GM18526 (cell line): ENCODE data around the gene FHIT.

Experiments
- POLR2A ChIP-seq: IDR thresholded peaks from 3 replicates; pipeline ENCODE4 v1.6.1; 2011; ENCODE audit not compliant: insufficient read length; ENCODE audit errors: extremely low read depth

The FHIT gene

DNA sequence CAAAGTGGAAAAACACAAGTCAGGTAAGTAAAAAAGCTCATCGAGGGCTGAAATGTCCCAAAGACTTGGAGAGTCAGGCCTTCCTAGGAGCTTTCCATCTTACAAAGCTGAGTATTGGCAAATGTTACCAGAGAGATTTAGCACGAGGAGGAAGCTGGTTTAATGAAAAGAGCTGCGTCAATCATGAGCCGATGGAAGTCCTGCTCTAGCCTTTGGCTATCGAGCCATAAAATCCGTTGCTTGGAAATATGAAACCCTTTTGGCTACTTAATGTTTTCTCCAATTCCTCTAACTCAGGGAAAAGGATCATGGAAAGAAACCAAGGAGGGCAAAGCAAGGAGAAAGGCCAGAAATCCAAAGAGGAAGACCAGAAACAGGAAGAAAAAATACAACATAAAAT, 1074.6 kb downstream of the FHIT start:
- no peak for TF ChIP-seq POLR2A

DNA sequence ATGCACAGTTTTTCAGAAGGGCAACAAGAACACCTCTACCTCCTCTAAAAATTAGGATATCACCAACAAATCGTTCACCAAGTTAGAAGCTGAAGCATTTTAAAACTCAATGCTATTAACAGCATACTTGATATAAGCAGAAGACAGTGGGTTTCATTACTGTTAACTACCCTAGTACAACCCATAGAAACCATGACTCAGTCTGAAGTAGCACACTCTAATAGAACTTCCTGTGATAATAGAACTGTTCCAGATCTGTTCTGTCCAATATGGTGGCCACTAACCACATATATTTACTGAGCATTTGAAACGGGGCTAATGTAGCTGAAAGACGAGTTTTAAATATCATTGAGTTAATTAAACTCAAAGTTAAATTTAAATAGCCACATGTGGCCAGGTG, 1075.6 kb downstream of the FHIT start:
- TF ChIP-seq POLR2A: no peak

DNA sequence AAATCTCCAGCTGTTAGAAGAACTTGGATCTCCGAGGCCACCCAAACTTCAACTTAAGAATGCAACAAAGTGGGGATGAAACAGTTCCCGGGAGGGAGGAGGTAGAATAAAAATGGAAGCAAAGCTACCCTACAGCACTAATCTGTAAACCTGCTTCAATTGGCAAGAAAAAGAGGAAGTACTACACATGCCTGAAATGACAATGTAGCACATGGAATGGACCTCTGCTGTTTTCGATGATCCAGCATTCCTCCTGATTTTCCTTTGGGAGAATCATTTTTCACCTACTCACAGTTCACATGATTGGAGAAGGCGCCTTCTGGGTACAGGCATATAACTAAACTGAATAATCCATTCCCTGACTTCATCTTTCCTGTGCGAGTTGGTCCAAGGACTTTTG, 1081.5 kb downstream of the FHIT start:
- no peak for TF ChIP-seq POLR2A

DNA sequence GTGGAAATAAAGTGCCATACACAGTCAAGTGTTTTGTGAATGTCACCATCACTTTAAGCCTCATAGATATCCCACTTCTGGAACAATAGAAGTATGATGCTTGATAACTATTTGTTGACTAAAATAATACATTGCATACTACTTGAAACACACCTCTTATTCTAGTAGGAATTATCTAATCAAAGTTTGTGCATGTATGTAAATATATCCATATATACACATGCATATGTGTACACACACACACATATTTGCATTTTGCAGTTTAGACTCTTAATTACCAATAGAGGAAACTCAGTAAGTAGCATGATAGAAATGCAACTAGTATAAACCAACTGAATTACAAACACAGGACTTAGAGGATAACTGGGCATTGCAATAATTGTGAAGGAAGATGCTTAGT, 1084.1 kb downstream of the FHIT start:
- no peak for TF ChIP-seq POLR2A

DNA sequence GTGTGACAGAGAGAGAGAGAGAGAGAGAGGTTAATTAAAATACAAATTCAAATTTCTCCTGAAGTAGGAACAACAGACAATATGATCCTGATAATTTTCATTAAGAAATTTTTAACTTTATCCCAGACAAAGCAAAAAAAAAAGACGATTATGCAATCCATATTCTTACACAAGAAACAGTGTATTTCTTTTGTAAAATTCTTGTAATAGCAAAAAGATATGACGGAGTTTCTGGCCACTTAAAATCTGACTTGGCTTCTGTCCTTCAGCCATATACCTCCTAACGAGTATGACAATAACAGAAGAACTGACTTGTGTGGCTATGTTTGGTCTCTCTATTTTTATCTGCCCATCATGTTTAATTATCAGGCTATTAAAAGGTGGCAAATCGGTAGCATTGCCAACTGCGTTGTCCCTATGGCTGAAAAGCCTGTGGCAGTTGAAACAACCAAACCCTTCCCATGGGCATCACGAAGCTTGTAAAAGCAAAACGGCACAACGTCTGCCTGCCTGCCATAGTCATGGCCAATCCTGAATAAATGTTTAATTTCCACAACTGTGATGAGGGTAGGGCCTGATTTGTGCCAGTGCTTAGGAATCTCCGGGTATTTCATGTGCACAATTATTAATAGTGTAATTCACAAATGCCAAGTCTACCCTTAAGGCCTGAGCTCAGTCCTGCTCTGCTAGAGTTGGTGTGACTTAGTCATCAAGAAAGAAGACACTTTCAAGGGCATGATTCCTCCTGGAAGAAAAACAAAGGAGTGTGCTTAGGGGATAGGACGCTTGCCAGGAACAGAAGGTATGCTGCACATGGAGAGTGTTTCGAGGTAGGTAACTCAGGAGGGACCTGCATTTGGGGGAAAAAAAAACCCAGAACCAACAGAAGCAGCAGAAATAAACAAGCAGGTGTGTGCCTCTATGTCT, 1090.2 kb downstream of the FHIT start:
- no peak for TF ChIP-seq POLR2A

DNA sequence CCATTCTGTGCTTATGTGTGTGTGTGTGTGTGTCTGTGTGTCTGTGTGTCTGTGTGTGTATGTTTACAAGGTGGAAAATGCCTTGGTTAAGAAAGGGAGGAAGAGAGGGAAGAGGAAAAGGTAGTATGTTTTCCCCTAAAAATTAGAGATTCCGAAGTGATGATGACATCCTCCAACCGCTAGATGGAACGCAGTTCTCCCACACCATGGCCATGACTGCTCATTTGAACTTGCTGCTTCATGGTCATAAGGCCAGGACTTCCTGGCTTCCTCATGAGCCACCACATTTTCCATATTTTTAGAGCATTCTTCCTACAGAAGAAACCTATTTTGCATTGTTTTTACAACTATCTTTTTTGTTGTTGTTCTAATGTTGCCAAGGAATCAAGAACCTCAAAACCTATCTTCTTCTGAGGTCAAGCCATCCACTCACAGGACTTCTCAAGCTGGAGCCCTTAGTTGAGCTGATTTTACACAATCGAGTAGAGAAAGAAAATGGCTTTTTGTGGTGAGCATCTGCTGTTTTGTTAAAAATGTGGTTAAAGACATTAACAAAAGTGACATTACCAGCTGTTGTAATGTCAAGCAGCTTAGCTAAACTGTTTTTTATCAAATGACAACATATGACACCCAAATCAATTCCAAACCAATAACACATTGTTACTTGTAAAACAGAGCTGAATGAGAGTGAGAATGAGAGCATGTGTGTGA, 1091.0 kb downstream of the FHIT start:
- no peak for TF ChIP-seq POLR2A

DNA sequence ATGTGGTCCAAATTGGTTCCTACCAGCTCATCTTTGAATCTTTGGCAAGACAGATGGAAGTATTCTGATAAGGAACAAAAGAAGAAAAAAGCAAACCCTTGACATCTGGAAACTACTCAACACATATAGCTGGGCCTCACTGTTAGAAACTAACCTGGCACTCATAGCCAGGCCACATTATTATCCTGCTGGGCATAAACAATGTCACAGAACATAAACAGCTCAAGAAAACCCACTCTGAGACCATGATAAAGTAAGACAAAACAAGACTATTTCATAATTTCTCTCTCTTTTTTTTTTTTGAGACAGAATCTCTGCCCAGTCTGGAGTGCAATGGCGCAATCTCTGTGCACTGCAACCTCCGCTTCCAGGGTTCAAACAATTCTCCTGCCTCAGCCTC, 1093.2 kb downstream of the FHIT start:
- no peak for TF ChIP-seq POLR2A

DNA sequence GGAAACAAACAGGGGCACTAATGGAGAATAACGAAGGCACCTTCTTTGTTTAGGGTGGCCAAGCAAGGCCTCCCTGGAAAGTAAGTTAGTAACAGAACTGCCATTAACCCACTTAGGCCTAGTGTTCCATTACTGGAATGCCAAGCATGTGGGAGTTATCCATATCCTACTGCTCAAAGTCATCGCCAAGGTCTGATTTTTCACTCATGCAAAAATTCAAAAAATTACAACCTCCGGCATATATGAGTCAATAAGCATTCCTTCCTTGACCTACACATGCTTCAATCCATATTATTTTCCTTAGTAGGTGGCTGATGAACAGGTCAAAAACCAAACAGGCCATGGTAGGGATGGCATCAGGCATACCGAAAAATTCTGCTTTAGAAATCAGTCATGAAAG, 1097.2 kb downstream of the FHIT start:
- TF ChIP-seq POLR2A: no peak

DNA sequence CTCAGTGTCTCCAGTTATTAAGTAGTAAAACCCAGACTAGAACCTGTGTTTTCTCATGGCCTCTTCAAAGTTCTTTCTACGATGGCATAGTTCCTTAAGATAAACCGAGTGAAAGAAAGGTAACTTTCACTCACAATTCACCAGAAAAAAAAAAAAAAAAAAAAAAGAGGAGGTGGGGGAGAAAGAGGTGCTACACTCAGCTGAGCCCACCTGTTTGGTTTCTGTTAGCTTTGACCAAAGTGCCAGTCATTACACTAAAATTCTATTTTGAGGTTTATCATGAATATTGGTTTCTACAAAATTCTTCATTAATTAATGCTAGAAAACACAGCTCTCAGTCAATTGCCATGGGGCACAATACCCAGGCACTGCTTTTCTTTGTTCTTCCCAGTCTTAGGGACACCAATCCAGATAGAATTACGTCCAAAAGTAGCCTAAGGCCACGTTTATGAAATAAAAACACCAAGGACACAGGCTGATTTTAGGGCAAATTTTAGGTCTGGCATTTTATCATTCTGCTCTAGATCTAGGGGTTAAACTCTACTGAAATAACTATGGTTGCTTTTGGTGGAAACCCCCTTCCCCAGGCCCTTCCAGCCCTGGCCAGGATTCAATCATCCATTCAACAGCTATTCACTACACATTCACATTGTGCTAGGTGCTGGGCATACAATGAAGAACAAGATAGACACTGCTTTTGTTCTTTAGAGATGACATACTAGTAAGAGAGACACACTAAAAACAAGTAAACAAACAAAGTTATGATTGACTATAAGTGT, 1097.8 kb downstream of the FHIT start:
- TF ChIP-seq POLR2A: no peak

DNA sequence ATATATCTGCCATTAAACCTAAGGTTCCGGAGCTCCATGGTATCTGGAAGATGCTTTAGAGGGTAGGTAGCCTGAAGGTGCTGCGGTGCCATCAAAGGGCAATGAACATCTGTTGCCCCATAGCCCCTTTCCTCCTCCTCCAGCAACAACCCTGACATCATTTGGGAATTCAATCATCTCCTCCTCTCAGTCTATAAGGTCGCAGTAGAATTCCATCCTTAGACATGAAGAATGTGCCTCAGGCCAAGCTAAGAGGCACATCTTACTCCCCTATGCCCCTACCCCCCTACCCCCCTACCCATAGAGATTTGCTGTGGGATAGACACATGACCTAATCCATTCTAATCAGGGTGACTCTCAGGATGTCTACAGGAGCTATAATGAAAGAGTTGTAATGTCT, 1101.8 kb downstream of the FHIT start:
- no peak for TF ChIP-seq POLR2A

DNA sequence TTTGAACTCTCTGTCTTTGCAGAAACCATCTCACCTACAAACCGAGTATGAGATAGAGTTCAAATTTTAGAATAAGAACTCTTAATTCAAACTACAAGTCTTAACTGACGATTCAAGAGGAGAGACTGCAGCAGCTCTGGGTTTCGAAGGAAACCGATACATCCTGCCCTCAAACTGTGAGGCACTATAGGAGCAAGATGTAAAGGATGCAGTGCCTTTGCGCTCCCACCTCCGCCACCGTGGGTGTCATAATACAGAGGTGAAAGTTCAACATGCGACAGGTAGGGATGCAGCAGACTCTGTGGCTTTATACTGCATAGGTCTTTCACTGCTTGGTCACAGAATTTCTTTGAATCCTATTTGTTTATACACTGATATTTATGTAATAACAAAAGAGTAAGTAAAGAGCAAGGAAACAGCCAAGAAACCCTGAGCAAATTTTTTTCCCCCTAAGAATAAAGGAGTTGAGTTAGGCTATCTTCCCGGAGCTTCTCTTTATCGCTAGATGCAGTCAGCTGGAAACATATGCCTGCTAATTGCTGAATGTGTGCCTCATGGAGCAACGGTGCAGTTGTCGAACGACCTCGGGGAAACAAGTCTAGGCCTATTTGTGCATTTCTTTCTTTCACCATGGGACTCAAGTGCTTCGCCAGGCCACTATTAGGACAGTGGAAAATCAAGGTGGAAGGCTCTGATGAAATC, 1103.9 kb downstream of the FHIT start:
- TF ChIP-seq POLR2A: no peak

DNA sequence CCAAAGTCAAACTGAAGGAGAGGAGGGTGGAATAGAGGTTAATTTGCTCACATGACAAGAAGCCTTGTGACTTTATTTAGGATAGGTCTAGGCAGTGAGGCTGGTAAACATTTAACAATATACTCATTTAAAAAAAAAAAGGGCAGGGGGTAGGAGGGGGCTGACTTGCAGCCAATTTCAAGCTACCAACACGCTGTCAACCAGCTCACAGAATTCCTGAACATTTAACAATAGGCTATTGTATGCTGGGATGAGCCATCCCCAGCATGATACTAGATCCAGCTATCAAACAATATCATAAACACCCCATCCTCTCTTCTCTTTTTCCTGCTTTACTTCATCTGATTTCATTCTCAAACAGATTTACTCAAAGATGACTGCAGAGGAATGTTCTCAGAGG, 1105.1 kb downstream of the FHIT start:
- no peak for TF ChIP-seq POLR2A

DNA sequence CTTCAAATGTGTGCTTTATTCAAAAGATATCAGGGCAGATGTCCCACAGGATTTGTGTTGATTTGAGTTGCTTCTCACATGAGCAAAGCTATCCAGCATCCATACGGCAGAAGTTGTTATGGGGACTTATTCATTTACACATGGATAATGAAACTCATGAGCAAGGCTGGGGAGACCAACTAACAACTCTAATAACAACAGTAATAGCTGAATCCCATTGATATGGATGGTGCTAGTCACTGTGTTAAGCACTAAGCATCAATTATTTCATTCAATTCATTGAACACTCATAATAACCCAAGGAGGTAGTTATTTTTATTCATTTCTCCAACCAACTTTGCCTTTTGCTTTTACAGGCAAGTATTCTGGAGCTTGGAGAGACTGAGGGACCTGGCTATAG, 1107.2 kb downstream of the FHIT start:
- no peak for TF ChIP-seq POLR2A

DNA sequence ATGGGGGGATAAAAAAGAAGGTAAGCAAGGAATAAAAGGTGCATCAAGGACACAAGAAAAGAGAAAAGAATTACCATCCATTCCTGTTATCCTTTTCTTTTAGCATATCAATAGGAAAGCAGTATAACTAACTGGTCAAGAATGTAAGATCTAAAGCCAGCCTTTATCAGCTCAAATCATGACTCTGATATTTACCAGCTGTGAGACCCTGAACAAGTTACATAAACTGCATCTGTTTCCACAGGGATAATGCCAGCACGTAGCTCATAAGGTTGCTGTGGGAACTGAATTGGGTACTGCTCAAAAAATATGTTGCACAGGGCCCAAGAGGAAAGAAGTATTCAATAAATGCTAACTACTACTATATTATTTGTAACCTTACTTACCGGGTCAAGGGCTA, 1109.2 kb downstream of the FHIT start:
- no peak for TF ChIP-seq POLR2A

DNA sequence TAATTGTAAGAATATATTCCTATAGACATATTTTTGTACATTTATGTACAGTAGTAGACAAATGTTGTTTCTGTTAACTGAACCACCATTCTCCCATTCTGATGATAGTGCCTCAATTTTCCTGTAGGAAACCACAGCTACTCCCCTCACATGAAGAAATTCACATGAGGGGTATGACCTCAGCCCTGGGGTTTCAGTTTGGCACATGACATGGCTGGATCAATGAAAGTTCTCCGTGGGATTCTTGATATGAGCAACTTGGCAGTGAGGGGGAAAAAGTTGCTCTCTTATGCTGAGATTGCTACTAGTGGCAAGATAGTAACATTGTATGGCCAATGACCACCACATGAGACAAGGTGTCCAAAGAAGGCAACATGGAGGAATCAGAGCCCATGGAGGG, 1111.1 kb downstream of the FHIT start:
- no peak for TF ChIP-seq POLR2A
